Bronchial epithelial cell (primary cell): ENCODE results near the gene RPRD2. TPM values are rescaled to one million over a fixed set of nuclear protein-coding genes. Genes with fewer than 3 reads are reported as not detected.

Experiments used
- DNase-seq: peaks from one replicate; pipeline ENCODE4 v3.0.0-alpha.2; 2010; ENCODE audit warnings: low read depth
- FAIRE-seq: peaks from 2 replicates; lab custom pipeline; 2011; peaks lifted over from hg19 to GRCh38; lab: Jason Lieb, UNC
- H3K27me3 ChIP-seq: 2 replicates; pipeline ENCODE4 v1.5.1; 2011; ENCODE audit warnings: low read length; ENCODE audit not compliant: control insufficient read depth, insufficient read depth
- H3K36me3 ChIP-seq: 2 replicates; pipeline ENCODE4 v1.5.1; 2011; ENCODE audit warnings: low read length; ENCODE audit not compliant: control insufficient read depth, insufficient read depth
- H3K4me3 ChIP-seq: 2 replicates; pipeline ENCODE4 v1.5.1; 2011; ENCODE audit warnings: mild to moderate bottlenecking, low read depth, low read length, control low read depth
- CTCF ChIP-seq: IDR thresholded peaks from 2 replicates; pipeline ENCODE4 v1.5.1; 2011; ENCODE audit warnings: mild to moderate bottlenecking, moderate library complexity, low read length, control low read depth, inconsistent platforms; ENCODE audit not compliant: insufficient read depth, severe bottlenecking
- total RNA-seq: library from RNA; depleted of rRNA; stranded (reverse); fragments of >200 nt; gene quantifications from 2 replicates; pipeline ENCODE4 v1.2.1, GENCODE V29; 2014

RPRD2 gene
- total RNA-seq, 1 donor from 2014 or later = 4.5 TPM

- H3K4me3 ChIP-seq = peak within 1 kb of the TSS; percentile 52
- FAIRE-seq (no peak), DNase-seq (peak; percentile 90)
- H3K27me3 ChIP-seq = no peaks in the 10 kb centered on the region
- no peak for TF ChIP-seq CTCF
- no peaks in the 10 kb centered on the region for H3K36me3 ChIP-seq
Observed at GRCh38 chr1:150515328-150516049, 151.5 kb downstream of the RPRD2 start, which contains the start of gene FALEC. Gene FALEC, plus strand, starts transcription at chr1:150515752.

- FAIRE-seq (no peak), DNase-seq (no peak)
- Histone ChIP-seq H3K27me3 (no peaks in the 10 kb centered on the region), H3K36me3 (no peaks in the 10 kb centered on the region), H3K4me3 (peak overlapping the region; percentile 52)
- TF ChIP-seq CTCF = no peak
Observed at GRCh38 chr1:150516050-150516591, 152.2 kb downstream of the RPRD2 start.

GRCh38 chr1:150516616-150517015 lies 152.7 kb downstream of the RPRD2 start:
- TF ChIP-seq CTCF = no peak
- H3K36me3 ChIP-seq = no peaks in the 10 kb centered on the region
- no peak overlapping the region for H3K4me3 ChIP-seq
- H3K27me3 ChIP-seq = no peaks in the 10 kb centered on the region
- FAIRE-seq = no peak
- peak; percentile 56 for DNase-seq

- Histone ChIP-seq H3K4me3 (no peak overlapping the region), H3K27me3 (no peaks in the 10 kb centered on the region), H3K36me3 (no peaks in the 10 kb centered on the region)
- DNase-seq (no peak), FAIRE-seq (no peak)
- no peak for TF ChIP-seq CTCF
Observed at GRCh38 chr1:150521196-150521968, 157.4 kb downstream of the RPRD2 start.

- FAIRE-seq = no peak
- DNase-seq = no peak
- no peak for TF ChIP-seq CTCF
- H3K4me3 ChIP-seq = no peak overlapping the region
- no peaks in the 10 kb centered on the region for H3K27me3 ChIP-seq
- no peaks in the 10 kb centered on the region for H3K36me3 ChIP-seq
Observed at GRCh38 chr1:150525348-150525747, 161.4 kb downstream of the RPRD2 start.

Other genes with a start within 250 kb of the RPRD2 start
- 4.5 and 6.1 TPM in 2 replicates for gene PLEKHO1, start 214.2 kb upstream of the RPRD2 start, total RNA-seq
- 7.9 and 10.6 TPM in 2 replicates for gene ANP32E, start 128.0 kb upstream of the RPRD2 start, total RNA-seq
- not detected in 2 replicates for gene CA14, start 106.4 kb upstream of the RPRD2 start, total RNA-seq
- 148 and 170 TPM in 2 replicates for gene APH1A, start 95.1 kb upstream of the RPRD2 start, total RNA-seq
- gene C1orf54, start 91.4 kb upstream of the RPRD2 start, total RNA-seq = 0.53 and 1.3 TPM in 2 replicates
- gene CIART, start 81.6 kb upstream of the RPRD2 start, total RNA-seq = 2.9 and 6.4 TPM in 2 replicates
- gene MRPS21, start 70.3 kb upstream of the RPRD2 start, total RNA-seq = 49.5 and 53.5 TPM in 2 replicates
- 30.0 and 33.2 TPM in 2 replicates for gene PRPF3, start 42.6 kb upstream of the RPRD2 start, total RNA-seq
- gene TARS2, start 123.3 kb downstream of the RPRD2 start, total RNA-seq = 14.5 and 18.1 TPM in 2 replicates
- gene ECM1, start 144.0 kb downstream of the RPRD2 start, total RNA-seq = 5.5 and 5.8 TPM in 2 replicates
- not detected in 2 replicates for gene FALEC, start 151.6 kb downstream of the RPRD2 start, total RNA-seq
- gene ADAMTSL4, start 185.3 kb downstream of the RPRD2 start, total RNA-seq = 1.2 and 1.6 TPM in 2 replicates
- gene MCL1, start 215.5 kb downstream of the RPRD2 start, total RNA-seq = 247 and 280 TPM in 2 replicates